ENCODE results near the gene RBM43.
A peak's percentile ranks its signal among the peaks of the same experiment; 100 is the strongest.
"Not testable (repeated sequence)": the region's sequence is repeated elsewhere in the genome, so short reads cannot be mapped to it uniquely, and the experiment has no call there.

Gene RBM43

DNA sequence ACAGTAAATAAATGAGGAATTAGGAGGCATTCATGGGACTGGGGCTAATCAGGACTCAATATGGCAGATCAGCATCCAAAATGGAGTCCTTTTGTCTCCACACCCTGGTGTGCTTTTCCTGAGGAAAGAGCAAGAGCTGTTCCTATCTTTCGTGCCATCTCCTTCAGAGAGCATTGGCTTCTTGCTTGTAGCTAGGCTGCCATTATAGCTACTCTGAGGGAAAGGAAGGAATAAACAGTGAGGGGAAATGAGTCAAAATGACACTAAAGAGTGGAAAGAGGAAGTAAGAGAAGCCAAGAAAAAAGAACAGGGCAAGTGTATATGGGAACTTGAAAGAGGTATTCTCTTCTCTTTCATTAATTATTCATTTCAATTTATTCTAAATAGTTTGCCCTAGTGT is 36.2 kb upstream of the RBM43 start:
- TF ChIP-seq, protein P1, sequence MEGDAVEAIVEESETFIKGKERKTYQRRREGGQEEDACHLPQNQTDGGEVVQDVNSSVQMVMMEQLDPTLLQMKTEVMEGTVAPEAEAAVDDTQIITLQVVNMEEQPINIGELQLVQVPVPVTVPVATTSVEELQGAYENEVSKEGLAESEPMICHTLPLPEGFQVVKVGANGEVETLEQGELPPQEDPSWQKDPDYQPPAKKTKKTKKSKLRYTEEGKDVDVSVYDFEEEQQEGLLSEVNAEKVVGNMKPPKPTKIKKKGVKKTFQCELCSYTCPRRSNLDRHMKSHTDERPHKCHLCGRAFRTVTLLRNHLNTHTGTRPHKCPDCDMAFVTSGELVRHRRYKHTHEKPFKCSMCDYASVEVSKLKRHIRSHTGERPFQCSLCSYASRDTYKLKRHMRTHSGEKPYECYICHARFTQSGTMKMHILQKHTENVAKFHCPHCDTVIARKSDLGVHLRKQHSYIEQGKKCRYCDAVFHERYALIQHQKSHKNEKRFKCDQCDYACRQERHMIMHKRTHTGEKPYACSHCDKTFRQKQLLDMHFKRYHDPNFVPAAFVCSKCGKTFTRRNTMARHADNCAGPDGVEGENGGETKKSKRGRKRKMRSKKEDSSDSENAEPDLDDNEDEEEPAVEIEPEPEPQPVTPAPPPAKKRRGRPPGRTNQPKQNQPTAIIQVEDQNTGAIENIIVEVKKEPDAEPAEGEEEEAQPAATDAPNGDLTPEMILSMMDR (IDR thresholded peaks at IDR 0.05; ENCODE audit: low read length, missing control alignments), result no peak
- no peak overlapping the region for H3K4me3 ChIP-seq (replicated peaks; ENCODE audit: low read depth, low read length)

GRCh38 chr2:151295926-151296325 is 34.3 kb upstream of the RBM43 start:
- H3K4me3 ChIP-seq (replicated peaks; ENCODE audit: low read depth, low read length); DNase-seq (ENCODE audit: low read depth): not testable (repeated sequence)

More for the DNA sequence above, 36.2 kb upstream of the RBM43 start:
- peak; percentile 48 for DNase-seq (ENCODE audit: low read depth)

- DNase-seq (ENCODE audit: low read depth), result peak; percentile 55
- TF ChIP-seq, protein P1 (IDR thresholded peaks at IDR 0.05; ENCODE audit: low read length, missing control alignments), result no peak
Observed at GRCh38 chr2:151292546-151292945, 30.9 kb upstream of the RBM43 start.

DNA sequence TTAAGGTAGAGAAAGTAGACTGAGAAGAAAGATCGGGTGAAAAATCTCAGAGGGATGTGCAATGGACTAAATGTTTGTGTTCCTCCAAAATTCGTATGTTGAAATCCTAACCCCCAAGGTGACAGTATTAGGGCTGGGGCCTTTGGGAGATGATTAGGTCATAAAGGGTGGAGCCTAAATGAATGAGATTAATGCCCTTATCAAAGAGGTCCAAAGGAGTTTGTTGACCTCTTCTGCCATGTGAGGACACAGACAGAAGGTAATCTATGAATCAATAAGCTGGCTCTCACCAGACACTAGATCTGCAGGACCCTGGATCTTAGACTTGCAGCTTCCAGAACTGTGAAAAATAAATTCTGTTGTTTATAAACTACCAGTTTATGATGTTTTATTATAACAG is 30.5 kb upstream of the RBM43 start:
- TF ChIP-seq, protein P1 (IDR thresholded peaks at IDR 0.05; ENCODE audit: low read length, missing control alignments), result no peak
- no peak overlapping the region for H3K4me3 ChIP-seq (replicated peaks; ENCODE audit: low read depth, low read length)
- no peak for DNase-seq (ENCODE audit: low read depth)

More at GRCh38 chr2:151292546-151292945, 30.9 kb upstream of the RBM43 start:
- H3K4me3 ChIP-seq (replicated peaks; ENCODE audit: low read depth, low read length), result no peak overlapping the region

- TF ChIP-seq, protein P1 (IDR thresholded peaks at IDR 0.05; ENCODE audit: low read length, missing control alignments), result no peak
- DNase-seq (ENCODE audit: low read depth), result no peak
- H3K4me3 ChIP-seq (replicated peaks; ENCODE audit: low read depth, low read length), result no peak overlapping the region
Observed at GRCh38 chr2:151291224-151291623, 29.6 kb upstream of the RBM43 start.

- DNase-seq (ENCODE audit: low read depth), result peak; percentile 61
- TF ChIP-seq, protein P1 (IDR thresholded peaks at IDR 0.05; ENCODE audit: low read length, missing control alignments), result no peak
- peak overlapping the region; percentile 66 for H3K4me3 ChIP-seq (replicated peaks; ENCODE audit: low read depth, low read length)
Observed at GRCh38 chr2:151289972-151290866, 28.6 kb upstream of the RBM43 start.

DNA sequence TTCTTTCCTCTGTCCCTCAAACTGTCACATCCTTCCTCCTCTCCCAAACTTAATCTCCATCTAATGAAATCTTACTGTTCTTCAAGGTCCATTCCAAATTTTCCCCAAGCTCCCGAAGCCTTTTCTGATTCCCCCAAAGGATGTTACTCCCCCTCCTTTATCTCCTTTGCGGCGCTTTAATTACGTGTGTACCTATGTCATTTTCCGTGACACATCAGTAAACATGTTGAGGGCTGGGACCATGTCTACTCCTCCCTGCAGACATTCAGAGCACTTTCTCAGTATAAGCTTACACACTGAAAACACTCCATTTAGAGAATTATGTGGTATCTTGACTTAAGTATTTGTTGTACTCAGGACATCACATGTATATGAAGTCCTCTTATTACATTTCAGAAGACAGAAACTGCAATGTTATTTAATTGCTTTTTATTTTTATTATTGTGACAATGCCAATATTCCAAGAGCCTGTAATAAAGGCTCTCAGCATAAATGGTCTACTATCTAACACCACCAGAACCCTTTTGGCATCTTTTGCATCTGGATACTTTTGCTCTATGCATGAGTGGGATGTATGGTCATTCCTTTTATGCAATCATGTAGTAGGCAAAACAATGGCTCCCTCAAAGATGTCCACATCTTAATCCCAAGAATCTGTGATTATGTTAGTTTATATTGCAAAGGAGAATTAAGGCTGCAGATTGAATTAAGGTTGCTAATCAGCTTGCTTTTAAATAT is 26.0 kb upstream of the RBM43 start:
- TF ChIP-seq, protein P1 (IDR thresholded peaks at IDR 0.05; ENCODE audit: low read length, missing control alignments), result no peak
- DNase-seq (ENCODE audit: low read depth), result no peak
- no peak overlapping the region for H3K4me3 ChIP-seq (replicated peaks; ENCODE audit: low read depth, low read length)
